K562 (cell line): ENCODE results near the gene VARS1. TPM values are rescaled to one million over a fixed set of nuclear protein-coding genes. Genes with fewer than 3 reads are reported as not detected.

ENCODE experiments used
- DDX20 ChIP-seq: fragments of 450-650 bp; IDR thresholded peaks from 2 replicates; pipeline ENCODE4 v1.6.1; 2016; ENCODE audit warnings: missing genetic modification characterization, low read depth, mild to moderate bottlenecking, missing compliant biosample characterization, moderate library complexity
- E2F3 ChIP-seq: fragments of 250-450 bp; sonication (Bioruptor Pico); IDR thresholded peaks from 2 replicates; pipeline ENCODE4 v1.4.0; 2020; ENCODE audit warnings: mild to moderate bottlenecking
- ETV1 ChIP-seq: fragments of 450-650 bp; conservative IDR thresholded peaks from 2 replicates; pipeline ENCODE4 v1.6.1; 2016; ENCODE audit warnings: missing genetic modification characterization, control low read depth, low read depth, missing compliant biosample characterization
- EWSR1 ChIP-seq: fragments of 450-650 bp; IDR thresholded peaks from 2 replicates; pipeline ENCODE4 v1.6.1; 2018; ENCODE audit warnings: borderline replicate concordance, mild to moderate bottlenecking, low read depth, moderate library complexity; ENCODE audit not compliant: partially characterized antibody
- HDAC8 ChIP-seq: fragments of 450-650 bp; IDR thresholded peaks from 2 replicates; pipeline ENCODE4 v1.6.1; 2016; ENCODE audit warnings: mild to moderate bottlenecking, missing genetic modification characterization, moderate library complexity, missing compliant biosample characterization
- IRF2 ChIP-seq: sonication (generic); formaldehyde crosslinking; IDR thresholded peaks from 2 replicates; pipeline ENCODE4 v1.8.1; 2022; ENCODE audit warnings: mild to moderate bottlenecking, missing genetic modification reagents
- KDM1A ChIP-seq, 2 experiments: fragments of 450-650 bp; IDR thresholded peaks; 2 replicates each; pipeline ENCODE4 v1.6.1; 2016; ENCODE audit warnings: mild to moderate bottlenecking in 2 of 2
- KLF13 ChIP-seq: fragments of 450-650 bp; IDR thresholded peaks from 2 replicates; pipeline ENCODE4 v1.6.1; 2016; ENCODE audit warnings: missing genetic modification characterization, low read depth, mild to moderate bottlenecking, missing compliant biosample characterization, moderate library complexity, borderline replicate concordance
- LARP7 ChIP-seq: fragments of 450-650 bp; IDR thresholded peaks from 2 replicates; pipeline ENCODE4 v1.6.1; 2016
- NONO ChIP-seq, 2 experiments: fragments of 200-400 bp in 1 of 2; fragments of 450-650 bp in 1 of 2; formaldehyde crosslinking in 1 of 2; IDR thresholded peaks; 2 replicates each; pipeline ENCODE4 v1.6.1; 2017; ENCODE audit warnings: low read depth in 2 of 2, mild to moderate bottlenecking in 2 of 2, moderate library complexity in 2 of 2, low read length in 1 of 2
- SIN3B ChIP-seq: fragments of 450-650 bp; IDR thresholded peaks from 2 replicates; pipeline ENCODE4 v1.6.1; 2017; ENCODE audit warnings: low read depth, mild to moderate bottlenecking, moderate library complexity
- TAF9B ChIP-seq: fragments of 450-650 bp; IDR thresholded peaks from 2 replicates; pipeline ENCODE4 v1.6.1; 2018; ENCODE audit warnings: mild to moderate bottlenecking; ENCODE audit not compliant: partially characterized antibody
- ZC3H4 ChIP-seq: sonication (generic); formaldehyde crosslinking; IDR thresholded peaks from 2 replicates; pipeline ENCODE4 v1.9.0; 2021; ENCODE audit warnings: missing genetic modification reagents, borderline replicate concordance
- ZC3H8 ChIP-seq: fragments of 450-650 bp; IDR thresholded peaks from 2 replicates; pipeline ENCODE4 v1.6.1; 2017
- ZNF512 ChIP-seq: IDR thresholded peaks from 2 replicates; pipeline ENCODE4 v1.6.1; 2016; ENCODE audit warnings: missing genetic modification characterization, missing compliant biosample characterization
- ZNF77 ChIP-seq: fragments of 250-450 bp; sonication (Bioruptor Pico); IDR thresholded peaks from 2 replicates; pipeline ENCODE4 v1.5.0; 2020
- polyA plus RNA-seq, 8 experiments: library from polyadenylated mRNA; depleted of rRNA in 4 of 8; stranded (reverse) in 5 of 8; unstranded in 3 of 8; fragments of >200 nt; fragmentation: Nextera tagmentation in 2 of 8; fragmentation: Illumina TruSeq in 1 of 8; extraction: Ambion mirVana in 2 of 8; extraction: Trizol in 1 of 8; gene quantifications; 2 replicates each; pipeline versions ENCODE4 v1.2.1 to v1.2.3, GENCODE V29; 2011 to 2014; ENCODE audit warnings: inconsistent platforms in 1 of 8, missing spikeins in 1 of 8
- total RNA-seq, 7 experiments: library from RNA; depleted of rRNA in 6 of 7; stranded (reverse); fragments of >200 nt in 6 of 7; fragmentation: Illumina TruSeq in 2 of 7; extraction: Trizol in 2 of 7; gene quantifications; 2 replicates each; pipeline versions ENCODE4 v1.2.1 to v1.2.3, GENCODE V29; 2011 to 2021; ENCODE audit warnings: low replicate concordance in 1 of 7
- TF ChIP-seq, protein P1 (sequence below): fragments of 250-450 bp; sonication (Bioruptor Pico); IDR thresholded peaks from 2 replicates; pipeline ENCODE4 v1.4.0; 2020; ENCODE audit warnings: mild to moderate bottlenecking, moderate library complexity, borderline replicate concordance
- TF ChIP-seq, protein P2 (sequence below): fragments of 450-650 bp; IDR thresholded peaks from 2 replicates; pipeline ENCODE4 v1.6.1; 2017; ENCODE audit warnings: antibody characterized with exemption, mild to moderate bottlenecking
- TF ChIP-seq, protein P3 (sequence below), 2 experiments: fragments of 250-450 bp in 1 of 2; fragments of 450-650 bp in 1 of 2; sonication (Bioruptor Pico) in 1 of 2; IDR thresholded peaks; 2 replicates each; pipeline versions ENCODE4 v1.6.1 to v1.8.0; 2016 to 2021; ENCODE audit warnings: mild to moderate bottlenecking in 2 of 2, moderate library complexity in 2 of 2, missing compliant biosample characterization in 1 of 2, missing genetic modification characterization in 1 of 2

VARS1 gene
- total and polyA plus RNA-seq, 9 of the 15 experiments (the other 6 are each of a cell fraction or from before 2014, with no cell fraction given), result 2.9 to 488 (median 130) TPM

GRCh38 chr6:31776989-31777666 is 18.4 kb downstream of the VARS1 start, which contains the start of gene VWA7 (continued):
- TF ChIP-seq, protein P1, sequence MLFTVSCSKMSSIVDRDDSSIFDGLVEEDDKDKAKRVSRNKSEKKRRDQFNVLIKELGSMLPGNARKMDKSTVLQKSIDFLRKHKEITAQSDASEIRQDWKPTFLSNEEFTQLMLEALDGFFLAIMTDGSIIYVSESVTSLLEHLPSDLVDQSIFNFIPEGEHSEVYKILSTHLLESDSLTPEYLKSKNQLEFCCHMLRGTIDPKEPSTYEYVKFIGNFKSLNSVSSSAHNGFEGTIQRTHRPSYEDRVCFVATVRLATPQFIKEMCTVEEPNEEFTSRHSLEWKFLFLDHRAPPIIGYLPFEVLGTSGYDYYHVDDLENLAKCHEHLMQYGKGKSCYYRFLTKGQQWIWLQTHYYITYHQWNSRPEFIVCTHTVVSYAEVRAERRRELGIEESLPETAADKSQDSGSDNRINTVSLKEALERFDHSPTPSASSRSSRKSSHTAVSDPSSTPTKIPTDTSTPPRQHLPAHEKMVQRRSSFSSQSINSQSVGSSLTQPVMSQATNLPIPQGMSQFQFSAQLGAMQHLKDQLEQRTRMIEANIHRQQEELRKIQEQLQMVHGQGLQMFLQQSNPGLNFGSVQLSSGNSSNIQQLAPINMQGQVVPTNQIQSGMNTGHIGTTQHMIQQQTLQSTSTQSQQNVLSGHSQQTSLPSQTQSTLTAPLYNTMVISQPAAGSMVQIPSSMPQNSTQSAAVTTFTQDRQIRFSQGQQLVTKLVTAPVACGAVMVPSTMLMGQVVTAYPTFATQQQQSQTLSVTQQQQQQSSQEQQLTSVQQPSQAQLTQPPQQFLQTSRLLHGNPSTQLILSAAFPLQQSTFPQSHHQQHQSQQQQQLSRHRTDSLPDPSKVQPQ, result no peak
- TF ChIP-seq KLF13 (peak; percentile 54; the same call in 1 of the 2 replicates), TAF9B (no peak), NONO (IDR thresholded peaks at IDR 0.05; ENCODE audit: low read depth in 2 of 2, low read length in 1 of 2) (no peak), ZC3H8 (no peak), LARP7 (0 out of 2 replicates have a peak, but pooled peaks have one; percentile 50), ETV1 (tag) (peak; percentile 83), KDM1A (IDR thresholded peaks at IDR 0.05) (no peak), E2F3 (CRISPR knock-in tag) (peak; percentile 67), DDX20 (tag) (no peak), HDAC8 (tag) (peak; percentile 80; the same call in 1 of the 2 replicates), ZC3H4 (CRISPR knock-in tag) (no peak), ZNF512 (no peak), EWSR1 (no peak), ZNF77 (CRISPR knock-in tag) (0 out of 2 replicates have a peak, but pooled peaks have one; percentile 23), SIN3B (no peak), IRF2 (CRISPR knock-in tag) (no peak)
- TF ChIP-seq, protein P2, sequence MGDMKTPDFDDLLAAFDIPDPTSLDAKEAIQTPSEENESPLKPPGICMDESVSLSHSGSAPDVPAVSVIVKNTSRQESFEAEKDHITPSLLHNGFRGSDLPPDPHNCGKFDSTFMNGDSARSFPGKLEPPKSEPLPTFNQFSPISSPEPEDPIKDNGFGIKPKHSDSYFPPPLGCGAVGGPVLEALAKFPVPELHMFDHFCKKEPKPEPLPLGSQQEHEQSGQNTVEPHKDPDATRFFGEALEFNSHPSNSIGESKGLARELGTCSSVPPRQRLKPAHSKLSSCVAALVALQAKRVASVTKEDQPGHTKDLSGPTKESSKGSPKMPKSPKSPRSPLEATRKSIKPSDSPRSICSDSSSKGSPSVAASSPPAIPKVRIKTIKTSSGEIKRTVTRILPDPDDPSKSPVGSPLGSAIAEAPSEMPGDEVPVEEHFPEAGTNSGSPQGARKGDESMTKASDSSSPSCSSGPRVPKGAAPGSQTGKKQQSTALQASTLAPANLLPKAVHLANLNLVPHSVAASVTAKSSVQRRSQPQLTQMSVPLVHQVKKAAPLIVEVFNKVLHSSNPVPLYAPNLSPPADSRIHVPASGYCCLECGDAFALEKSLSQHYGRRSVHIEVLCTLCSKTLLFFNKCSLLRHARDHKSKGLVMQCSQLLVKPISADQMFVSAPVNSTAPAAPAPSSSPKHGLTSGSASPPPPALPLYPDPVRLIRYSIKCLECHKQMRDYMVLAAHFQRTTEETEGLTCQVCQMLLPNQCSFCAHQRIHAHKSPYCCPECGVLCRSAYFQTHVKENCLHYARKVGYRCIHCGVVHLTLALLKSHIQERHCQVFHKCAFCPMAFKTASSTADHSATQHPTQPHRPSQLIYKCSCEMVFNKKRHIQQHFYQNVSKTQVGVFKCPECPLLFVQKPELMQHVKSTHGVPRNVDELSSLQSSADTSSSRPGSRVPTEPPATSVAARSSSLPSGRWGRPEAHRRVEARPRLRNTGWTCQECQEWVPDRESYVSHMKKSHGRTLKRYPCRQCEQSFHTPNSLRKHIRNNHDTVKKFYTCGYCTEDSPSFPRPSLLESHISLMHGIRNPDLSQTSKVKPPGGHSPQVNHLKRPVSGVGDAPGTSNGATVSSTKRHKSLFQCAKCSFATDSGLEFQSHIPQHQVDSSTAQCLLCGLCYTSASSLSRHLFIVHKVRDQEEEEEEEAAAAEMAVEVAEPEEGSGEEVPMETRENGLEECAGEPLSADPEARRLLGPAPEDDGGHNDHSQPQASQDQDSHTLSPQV, result no peak
- TF ChIP-seq, protein P3, sequence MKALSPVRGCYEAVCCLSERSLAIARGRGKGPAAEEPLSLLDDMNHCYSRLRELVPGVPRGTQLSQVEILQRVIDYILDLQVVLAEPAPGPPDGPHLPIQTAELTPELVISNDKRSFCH (CRISPR knock-in tag; IDR thresholded peaks at IDR 0.05), result no peak
- TF ChIP-seq, protein P3 (tag; IDR thresholded peaks at IDR 0.05), result peak; percentile 96
